CD4-positive, alpha-beta T cell (primary cell): ENCODE measurements around the gene SRPX2. TPM values are rescaled to one million over a fixed set of nuclear protein-coding genes. Genes with fewer than 3 reads are reported as not detected.

Source experiments
- total RNA-seq, 174 experiments: library from RNA in 2 of 174; stranded (reverse) in 2 of 174; gene quantifications; one replicate each; pipeline ENCODE4 v1.2.3 and lab custom pipeline; 2021 to 2026

The SRPX2 gene
- total RNA-seq, 2 experiments from 2014 or later = not detected

Other genes starting within 250 kb of the SRPX2 start
- under 1 TPM in 1 of 2 experiments, not detected in 1; 0.03 TPM for gene PCDH19, start 233.9 kb upstream of the SRPX2 start, total RNA-seq
- not detected for gene TNMD, start 59.3 kb upstream of the SRPX2 start, total RNA-seq
- gene TSPAN6, start 7.4 kb upstream of the SRPX2 start, total RNA-seq = 1 to 10 TPM; 1.1 to 1.9 TPM
- not detected for gene SYTL4, start 87.9 kb downstream of the SRPX2 start, total RNA-seq
- gene CSTF2, start 176.2 kb downstream of the SRPX2 start, total RNA-seq = 10 to 100 TPM in 1 of 2 experiments, 1 to 10 TPM in 1; 8.3 to 10.1 TPM
- gene NOX1, start 230.2 kb downstream of the SRPX2 start, total RNA-seq = under 1 TPM in 1 of 2 experiments, not detected in 1; 0.36 TPM